Measurements from ENCODE around the gene ACADM. TPM values are rescaled to one million over a fixed set of nuclear protein-coding genes. Genes with fewer than 3 reads are reported as not detected.
"Not testable (repeated sequence)": the region's sequence is repeated elsewhere in the genome, so short reads cannot be mapped to it uniquely, and the experiment has no call there.

The ACADM gene
- total RNA-seq, 1 donor from 2014 or later: 43.1 TPM

DNA sequence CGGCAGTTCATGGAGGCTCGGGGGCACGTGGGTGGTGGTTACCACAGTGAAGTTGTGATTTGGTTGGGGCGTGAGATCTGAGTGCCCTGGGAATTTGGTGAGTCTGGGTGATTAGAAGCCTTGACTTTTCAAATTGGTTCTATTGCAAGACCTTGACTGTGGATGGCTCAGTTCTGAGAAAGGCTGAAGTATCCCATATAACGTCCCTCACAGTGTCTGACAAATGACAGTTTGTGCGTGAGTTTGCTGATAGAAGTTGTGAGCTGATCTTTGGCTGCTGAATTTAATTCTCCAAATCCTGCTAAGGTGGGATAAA lies 72.7 kb downstream of the ACADM start:
- no peak overlapping the region for H3K4me3 ChIP-seq
- ATAC-seq (no peak), DNase-seq (no peak)
- peaks cover 60% of the 10 kb centered on the region for H3K36me3 ChIP-seq
- intact Hi-C loops (cut with DNase I): no loop called here
- H3K9me3 ChIP-seq: no peaks in the 10 kb centered on the region
- no peak for TF ChIP-seq CTCF (IDR thresholded peaks at IDR 0.05)
- no peaks in the 10 kb centered on the region for H3K27me3 ChIP-seq (ENCODE audit: low read depth)
- no peaks in the 10 kb centered on the region for H3K4me1 ChIP-seq
- no peak overlapping the region for H3K27ac ChIP-seq

DNA sequence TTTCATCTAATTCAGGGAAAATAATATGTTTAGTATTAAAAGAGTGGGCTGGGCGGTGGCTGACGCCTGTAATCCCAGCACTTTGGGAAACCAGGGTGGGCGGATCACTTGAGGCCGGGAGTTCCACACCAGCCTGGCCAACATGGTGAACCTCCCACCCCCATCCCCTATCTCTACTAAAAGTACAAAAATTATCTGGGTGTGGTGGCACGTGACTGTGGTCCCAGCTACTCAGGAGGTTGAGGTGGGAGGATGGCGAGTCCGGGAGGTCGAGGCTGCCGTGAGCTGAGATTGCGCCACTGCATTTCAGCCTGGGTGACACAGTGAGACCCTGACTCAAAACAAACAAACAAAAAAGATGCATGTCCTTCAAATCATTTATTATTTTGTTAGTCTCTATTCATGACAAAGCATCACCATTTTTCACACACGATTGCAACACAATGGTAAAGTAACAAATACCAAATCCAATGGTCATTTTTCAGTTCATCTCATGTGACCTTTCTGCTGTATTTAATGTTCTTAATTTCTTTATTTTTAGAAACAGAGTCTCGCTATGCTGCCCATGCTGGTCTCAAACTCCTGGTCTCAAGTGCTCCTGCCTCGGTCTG lies 73.2 kb downstream of the ACADM start:
- H3K27ac ChIP-seq: no peak overlapping the region
- H3K4me1 ChIP-seq: no peaks in the 10 kb centered on the region
- TF ChIP-seq CTCF (IDR thresholded peaks at IDR 0.05): no peak
- no peak for DNase-seq
- H3K4me3 ChIP-seq: no peak overlapping the region
- H3K36me3 ChIP-seq: peaks cover 55% of the 10 kb centered on the region
- H3K9me3 ChIP-seq: no peaks in the 10 kb centered on the region
- intact Hi-C loops (cut with DNase I): no loop called here
- no peak for ATAC-seq
- H3K27me3 ChIP-seq (ENCODE audit: low read depth): no peaks in the 10 kb centered on the region

- H3K27me3 ChIP-seq (ENCODE audit: low read depth); ATAC-seq; H3K27ac ChIP-seq; H3K4me3 ChIP-seq; intact Hi-C loops (cut with DNase I); DNase-seq; H3K4me1 ChIP-seq; H3K9me3 ChIP-seq: not testable (repeated sequence)
- H3K36me3 ChIP-seq: peaks cover 18% of the 10 kb centered on the region
Observed at GRCh38 chr1:75801480-75801879, 77.0 kb downstream of the ACADM start.

GRCh38 chr1:75808921-75809320 lies 84.4 kb downstream of the ACADM start:
- no peaks in the 10 kb centered on the region for H3K27me3 ChIP-seq (ENCODE audit: low read depth)
- no peaks in the 10 kb centered on the region for H3K36me3 ChIP-seq
- no peaks in the 10 kb centered on the region for H3K9me3 ChIP-seq
- no peak for ATAC-seq
- TF ChIP-seq CTCF (IDR thresholded peaks at IDR 0.05): no peak
- intact Hi-C loops (cut with DNase I): no loop called here
- no peak overlapping the region for H3K4me3 ChIP-seq
- no peak overlapping the region for H3K27ac ChIP-seq
- H3K4me1 ChIP-seq: no peaks in the 10 kb centered on the region
- no peak for DNase-seq

DNA sequence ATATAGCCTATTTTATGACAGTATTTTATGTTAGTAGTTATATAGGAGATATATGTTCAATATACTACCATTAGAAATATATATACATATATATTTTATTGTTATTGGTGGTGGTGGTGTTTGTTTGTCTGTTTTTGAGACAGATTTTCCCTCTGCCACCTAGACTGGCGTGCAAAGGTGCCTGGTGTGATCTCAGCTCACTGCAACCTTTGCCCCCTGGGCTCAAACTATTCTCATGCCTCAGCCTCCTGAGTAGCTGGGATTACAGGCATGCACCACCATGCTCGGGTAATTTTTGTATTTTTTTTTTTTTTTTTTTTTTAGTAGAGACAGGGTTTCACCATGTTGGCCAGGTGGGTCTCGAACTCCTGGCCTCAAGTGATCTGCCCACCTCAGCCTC lies 85.6 kb downstream of the ACADM start:
- intact Hi-C loops (cut with DNase I); H3K27ac ChIP-seq; H3K27me3 ChIP-seq (ENCODE audit: low read depth); ATAC-seq; H3K9me3 ChIP-seq; H3K4me1 ChIP-seq; H3K36me3 ChIP-seq; DNase-seq; H3K4me3 ChIP-seq: not testable (repeated sequence)

- TF ChIP-seq CTCF (IDR thresholded peaks at IDR 0.05): no peak
- no peak overlapping the region for H3K4me3 ChIP-seq
- H3K36me3 ChIP-seq: no peaks in the 10 kb centered on the region
- no peaks in the 10 kb centered on the region for H3K4me1 ChIP-seq
- H3K9me3 ChIP-seq: no peaks in the 10 kb centered on the region
- ATAC-seq: no peak
- no peak for DNase-seq
- intact Hi-C loops (cut with DNase I): no loop called here
- no peak overlapping the region for H3K27ac ChIP-seq
- no peaks in the 10 kb centered on the region for H3K27me3 ChIP-seq (ENCODE audit: low read depth)
Observed at GRCh38 chr1:75811211-75811981, 86.9 kb downstream of the ACADM start.
